Suprapubic skin (tissue), 4 donors: ENCODE data around the gene PRKCE. TPM values are rescaled to one million over a fixed set of nuclear protein-coding genes. Genes with fewer than 3 reads are reported as not detected.

Experiments used
- DNase-seq, 2 donors: peaks; one replicate each; pipeline ENCODE4 v3.0.0-alpha.2; 2019; ENCODE audit warnings: low spot score in 2 of 2
- H3K27ac ChIP-seq: fragments of 200-600 bp; sonication (generic); one replicate; pipeline ENCODE4 v1.5.1; 2019
- H3K27me3 ChIP-seq: fragments of 200-600 bp; sonication (generic); one replicate; pipeline ENCODE4 v1.5.1; 2019
- H3K36me3 ChIP-seq: fragments of 200-600 bp; sonication (generic); one replicate; pipeline ENCODE4 v1.5.1; 2019
- H3K4me1 ChIP-seq: fragments of 200-600 bp; sonication (generic); one replicate; pipeline ENCODE4 v1.5.1; 2019
- H3K4me3 ChIP-seq: fragments of 200-600 bp; sonication (generic); one replicate; pipeline ENCODE4 v1.5.1; 2019; ENCODE audit warnings: mild to moderate bottlenecking
- H3K9me3 ChIP-seq: fragments of 200-600 bp; sonication (generic); one replicate; pipeline ENCODE4 v1.5.1; 2019
- CTCF ChIP-seq, 2 donors: fragments of 200-600 bp in 1 of 2; fragments of 450-650 bp in 1 of 2; sonication (generic) in 1 of 2; IDR thresholded peaks; one replicate each; pipeline ENCODE4 v1.5.1; 2016 to 2019; ENCODE audit warnings: antibody characterized with exemption in 2 of 2, mild to moderate bottlenecking in 1 of 2, moderate library complexity in 1 of 2
- EP300 ChIP-seq: sonication (generic); formaldehyde crosslinking; IDR thresholded peaks from one replicate; pipeline ENCODE4 v1.6.1; 2017; ENCODE audit warnings: antibody characterized with exemption
- POLR2A ChIP-seq, 2 donors: fragments of 450-650 bp; IDR thresholded peaks; one replicate each; pipeline ENCODE4 v1.6.1; 2017; ENCODE audit warnings: antibody characterized with exemption in 2 of 2, mild to moderate bottlenecking in 2 of 2, moderate library complexity in 2 of 2
- POLR2AphosphoS5 ChIP-seq, 3 donors: sonication (generic); formaldehyde crosslinking; IDR thresholded peaks; one replicate each; pipeline ENCODE4 v1.6.1; 2017; ENCODE audit warnings: antibody characterized with exemption in 3 of 3
- WGBS: methylation state at CpG from one replicate; pipeline ENCODE4 v1.1.5; 2018; 5-methylcytosine and 5-hydroxymethylcytosine counted together
- total RNA-seq, 4 donors: library from RNA; depleted of rRNA; stranded (reverse); fragments of >200 nt; gene quantifications; one replicate each; pipeline ENCODE4 v1.1.0, GENCODE V29; 2016

The PRKCE gene
- total RNA-seq, 4 donors from 2014 or later, result 7.9 to 18.3 (median 12.5) TPM

GRCh38 chr2:46164529-46165301, 513.2 kb downstream of the PRKCE start:
- no peaks in the 10 kb centered on the region for H3K27me3 ChIP-seq
- WGBS, result 43% methylated on average over 7 of the region's 10 CpGs
- no peak for TF ChIP-seq POLR2AphosphoS5 (IDR thresholded peaks at IDR 0.05)
- TF ChIP-seq CTCF (IDR thresholded peaks at IDR 0.05), result no peak
- TF ChIP-seq EP300, result no peak
- no peak for TF ChIP-seq POLR2A (IDR thresholded peaks at IDR 0.05)
- H3K9me3 ChIP-seq, result no peaks in the 10 kb centered on the region
- H3K36me3 ChIP-seq, result peaks cover under 1% of the 10 kb centered on the region
- H3K4me1 ChIP-seq, result peaks cover 23% of the 10 kb centered on the region
- H3K4me3 ChIP-seq, result no peak overlapping the region
- H3K27ac ChIP-seq, result no peak overlapping the region
- DNase-seq, result peak in 1 of 2 donors; percentile 82

- H3K9me3 ChIP-seq, result no peaks in the 10 kb centered on the region
- H3K27me3 ChIP-seq, result no peaks in the 10 kb centered on the region
- TF ChIP-seq POLR2AphosphoS5 (IDR thresholded peaks at IDR 0.05) (no peak), CTCF (IDR thresholded peaks at IDR 0.05) (no peak), EP300 (no peak), POLR2A (IDR thresholded peaks at IDR 0.05) (no peak)
- H3K36me3 ChIP-seq, result no peaks in the 10 kb centered on the region
- peaks cover 30% of the 10 kb centered on the region for H3K4me1 ChIP-seq
- 100% methylated on average over 7 of the region's 9 CpGs for WGBS
- H3K4me3 ChIP-seq, result no peak overlapping the region
- DNase-seq, result no peak
- H3K27ac ChIP-seq, result no peak overlapping the region
Observed at GRCh38 chr2:46165916-46166315, 514.4 kb downstream of the PRKCE start.

GRCh38 chr2:46167406-46167805, 515.9 kb downstream of the PRKCE start:
- Histone ChIP-seq H3K36me3 (no peaks in the 10 kb centered on the region), H3K9me3 (no peaks in the 10 kb centered on the region), H3K27me3 (no peaks in the 10 kb centered on the region), H3K4me1 (peaks cover 36% of the 10 kb centered on the region), H3K4me3 (no peak overlapping the region), H3K27ac (no peak overlapping the region)
- TF ChIP-seq POLR2AphosphoS5 (IDR thresholded peaks at IDR 0.05), result no peak
- DNase-seq, result no peak
- 85% methylated on average over 9 of the region's 9 CpGs for WGBS

GRCh38 chr2:46167924-46168323, 516.4 kb downstream of the PRKCE start:
- Histone ChIP-seq H3K27ac (no peak overlapping the region), H3K4me1 (peaks cover 36% of the 10 kb centered on the region), H3K4me3 (no peak overlapping the region), H3K9me3 (no peaks in the 10 kb centered on the region), H3K36me3 (no peaks in the 10 kb centered on the region), H3K27me3 (no peaks in the 10 kb centered on the region)
- no peak for DNase-seq
- 80% methylated on average over 3 of the region's 3 CpGs for WGBS
- TF ChIP-seq POLR2A (IDR thresholded peaks at IDR 0.05) (no peak), CTCF (IDR thresholded peaks at IDR 0.05) (no peak), EP300 (no peak), POLR2AphosphoS5 (IDR thresholded peaks at IDR 0.05) (no peak)

- no peak for TF ChIP-seq POLR2AphosphoS5 (IDR thresholded peaks at IDR 0.05)
- TF ChIP-seq EP300, result no peak
- no peak for TF ChIP-seq CTCF (IDR thresholded peaks at IDR 0.05)
- TF ChIP-seq POLR2A (IDR thresholded peaks at IDR 0.05), result no peak
- peaks cover 30% of the 10 kb centered on the region for H3K4me1 ChIP-seq
- H3K4me3 ChIP-seq, result no peak overlapping the region
- no peaks in the 10 kb centered on the region for H3K36me3 ChIP-seq
- H3K9me3 ChIP-seq, result no peaks in the 10 kb centered on the region
- 92% methylated on average over 6 of the region's 6 CpGs for WGBS
- no peak for DNase-seq
- H3K27ac ChIP-seq, result no peak overlapping the region
- H3K27me3 ChIP-seq, result no peaks in the 10 kb centered on the region
Observed at GRCh38 chr2:46169467-46169866, 518.0 kb downstream of the PRKCE start.
